ENCODE data around the gene DEFB113. TPM values are rescaled to one million over a fixed set of nuclear protein-coding genes. Genes with fewer than 3 reads are reported as not detected.

DEFB113 gene
- not detected for polyA plus RNA-seq (ENCODE audit: low read depth in 6 of 6)

- H3K27ac Mint-ChIP-seq: no peak within 1 kb of the TSS
- H3K27me3 Mint-ChIP-seq: no peaks in the 10 kb centered on the region
- ATAC-seq (ENCODE audit: low read depth in 2 of 2): no peak
- no peak for DNase-seq
- no peak within 1 kb of the TSS for H3K4me3 Mint-ChIP-seq
- H3K36me3 Mint-ChIP-seq: no peaks in the 10 kb centered on the region
- no peaks in the 10 kb centered on the region for H3K4me1 Mint-ChIP-seq
- no peaks in the 10 kb centered on the region for H3K9me3 Mint-ChIP-seq
Observed at GRCh38 chr6:49969605-49970004, at the start of gene DEFB113. DEFB113 (minus strand) TSS chr6:49969625; CDS start chr6:49969625, 0 bp downstream.

- Mint-ChIP-seq H3K36me3 (no peaks in the 10 kb centered on the region), H3K27me3 (no peaks in the 10 kb centered on the region), H3K9me3 (peaks cover 0 to 3% (median 0%) of the 10 kb centered on the region in 7 donors), H3K4me1 (no peaks in the 10 kb centered on the region), H3K27ac (no peak overlapping the region), H3K4me3 (no peak overlapping the region)
- ATAC-seq (ENCODE audit: low read depth in 2 of 2) (no peak), DNase-seq (no peak)
Observed at GRCh38 chr6:50007819-50008218, 38.4 kb upstream of the DEFB113 start.

- ATAC-seq (ENCODE audit: low read depth in 2 of 2) (no peak), DNase-seq (no peak)
- Mint-ChIP-seq H3K36me3 (no peaks in the 10 kb centered on the region), H3K4me3 (no peak overlapping the region), H3K27ac (no peak overlapping the region), H3K9me3 (peaks cover 0 to 3% (median 0%) of the 10 kb centered on the region in 7 donors), H3K4me1 (no peaks in the 10 kb centered on the region), H3K27me3 (no peaks in the 10 kb centered on the region)
Observed at GRCh38 chr6:50003139-50003538, 33.7 kb upstream of the DEFB113 start.

- H3K36me3 Mint-ChIP-seq: no peaks in the 10 kb centered on the region
Observed at GRCh38 chr6:49995278-49995677, 25.9 kb upstream of the DEFB113 start.

GRCh38 chr6:49988900-49989299 lies 19.5 kb upstream of the DEFB113 start:
- Mint-ChIP-seq H3K27ac (no peak overlapping the region), H3K9me3 (peaks cover 0 to 6% (median 0%) of the 10 kb centered on the region in 7 donors), H3K36me3 (no peaks in the 10 kb centered on the region), H3K27me3 (no peaks in the 10 kb centered on the region), H3K4me3 (no peak overlapping the region), H3K4me1 (no peaks in the 10 kb centered on the region)
- ATAC-seq (ENCODE audit: low read depth in 2 of 2): no peak
- DNase-seq: no peak

More at GRCh38 chr6:49995278-49995677, 25.9 kb upstream of the DEFB113 start:
- DNase-seq (no peak), ATAC-seq (ENCODE audit: low read depth in 2 of 2) (no peak)
- Mint-ChIP-seq H3K27ac (no peak overlapping the region), H3K27me3 (no peaks in the 10 kb centered on the region), H3K4me1 (no peaks in the 10 kb centered on the region), H3K4me3 (no peak overlapping the region), H3K9me3 (peaks cover 0 to 6% (median 0%) of the 10 kb centered on the region in 7 donors)

- Mint-ChIP-seq H3K36me3 (no peaks in the 10 kb centered on the region), H3K27me3 (no peaks in the 10 kb centered on the region), H3K27ac (no peak overlapping the region), H3K9me3 (peaks cover 0 to 6% (median 0%) of the 10 kb centered on the region in 7 donors), H3K4me1 (no peaks in the 10 kb centered on the region), H3K4me3 (no peak overlapping the region)
- ATAC-seq (ENCODE audit: low read depth in 2 of 2): no peak
- no peak for DNase-seq
Observed at GRCh38 chr6:49987749-49988148, 18.3 kb upstream of the DEFB113 start.

- no peaks in the 10 kb centered on the region for H3K27me3 Mint-ChIP-seq
- no peaks in the 10 kb centered on the region for H3K4me1 Mint-ChIP-seq
- H3K27ac Mint-ChIP-seq: no peak overlapping the region
- peaks cover 0 to 6% (median 0%) of the 10 kb centered on the region in 7 donors for H3K9me3 Mint-ChIP-seq
- no peak for DNase-seq
- no peaks in the 10 kb centered on the region for H3K36me3 Mint-ChIP-seq
- H3K4me3 Mint-ChIP-seq: no peak overlapping the region
- no peak for ATAC-seq (ENCODE audit: low read depth in 2 of 2)
Observed at GRCh38 chr6:49986551-49986950, 17.1 kb upstream of the DEFB113 start.

- DNase-seq (no peak), ATAC-seq (ENCODE audit: low read depth in 2 of 2) (no peak)
- no peaks in the 10 kb centered on the region for H3K36me3 Mint-ChIP-seq
Observed at GRCh38 chr6:49982046-49982445, 12.6 kb upstream of the DEFB113 start.

GRCh38 chr6:49980898-49981297 lies 11.5 kb upstream of the DEFB113 start:
- H3K27me3 Mint-ChIP-seq: no peaks in the 10 kb centered on the region
- no peak overlapping the region for H3K4me3 Mint-ChIP-seq
- H3K9me3 Mint-ChIP-seq: peaks cover 0 to 3% (median 0%) of the 10 kb centered on the region in 7 donors
- DNase-seq: no peak
- H3K36me3 Mint-ChIP-seq: no peaks in the 10 kb centered on the region
- ATAC-seq (ENCODE audit: low read depth in 2 of 2): no peak
- no peaks in the 10 kb centered on the region for H3K4me1 Mint-ChIP-seq
- no peak overlapping the region for H3K27ac Mint-ChIP-seq

More at GRCh38 chr6:49982046-49982445, 12.6 kb upstream of the DEFB113 start:
- Mint-ChIP-seq H3K27ac (no peak overlapping the region), H3K9me3 (peaks cover 0 to 3% (median 0%) of the 10 kb centered on the region in 7 donors), H3K27me3 (no peaks in the 10 kb centered on the region), H3K4me1 (no peaks in the 10 kb centered on the region), H3K4me3 (no peak overlapping the region)

GRCh38 chr6:49979584-49979983 lies 10.2 kb upstream of the DEFB113 start:
- Mint-ChIP-seq H3K36me3 (no peaks in the 10 kb centered on the region), H3K27me3 (no peaks in the 10 kb centered on the region), H3K4me1 (no peaks in the 10 kb centered on the region), H3K27ac (no peak overlapping the region), H3K4me3 (no peak overlapping the region), H3K9me3 (peaks cover 0 to 3% (median 0%) of the 10 kb centered on the region in 7 donors)
- no peak for DNase-seq
- ATAC-seq (ENCODE audit: low read depth in 2 of 2): no peak

- no peak overlapping the region for H3K4me3 Mint-ChIP-seq
- no peak for ATAC-seq (ENCODE audit: low read depth in 2 of 2)
- H3K36me3 Mint-ChIP-seq: no peaks in the 10 kb centered on the region
- peaks cover 0 to 3% (median 0%) of the 10 kb centered on the region in 7 donors for H3K9me3 Mint-ChIP-seq
- no peak overlapping the region for H3K27ac Mint-ChIP-seq
- no peaks in the 10 kb centered on the region for H3K27me3 Mint-ChIP-seq
- no peaks in the 10 kb centered on the region for H3K4me1 Mint-ChIP-seq
- no peak for DNase-seq
Observed at GRCh38 chr6:49978332-49979226, 9.2 kb upstream of the DEFB113 start.

- H3K4me1 Mint-ChIP-seq: no peaks in the 10 kb centered on the region
- H3K9me3 Mint-ChIP-seq: no peaks in the 10 kb centered on the region
- no peaks in the 10 kb centered on the region for H3K36me3 Mint-ChIP-seq
- ATAC-seq (ENCODE audit: low read depth in 2 of 2) (no peak), DNase-seq (no peak)
- no peak overlapping the region for H3K4me3 Mint-ChIP-seq
- no peaks in the 10 kb centered on the region for H3K27me3 Mint-ChIP-seq
- H3K27ac Mint-ChIP-seq: no peak overlapping the region
Observed at GRCh38 chr6:49966823-49967222, 2.6 kb downstream of the DEFB113 start.

- no peak overlapping the region for H3K4me3 Mint-ChIP-seq
- no peaks in the 10 kb centered on the region for H3K4me1 Mint-ChIP-seq
- no peaks in the 10 kb centered on the region for H3K27me3 Mint-ChIP-seq
- H3K9me3 Mint-ChIP-seq: no peaks in the 10 kb centered on the region
- DNase-seq (no peak), ATAC-seq (ENCODE audit: low read depth in 2 of 2) (no peak)
- H3K27ac Mint-ChIP-seq: no peak overlapping the region
- H3K36me3 Mint-ChIP-seq: no peaks in the 10 kb centered on the region
Observed at GRCh38 chr6:49966334-49966733, 3.1 kb downstream of the DEFB113 start.

- ATAC-seq (ENCODE audit: low read depth in 2 of 2) (no peak), DNase-seq (no peak)
- Mint-ChIP-seq H3K9me3 (peaks cover 0 to 2% (median 0%) of the 10 kb centered on the region in 7 donors), H3K36me3 (no peaks in the 10 kb centered on the region), H3K27me3 (no peaks in the 10 kb centered on the region), H3K27ac (no peak within 1 kb of the TSS), H3K4me3 (no peak within 1 kb of the TSS), H3K4me1 (no peaks in the 10 kb centered on the region)
Observed at GRCh38 chr6:49964064-49964463, 5.4 kb downstream of the DEFB113 start, which contains the start of gene DEFB114. DEFB114 (minus strand) TSS chr6:49964164; CDS start chr6:49964105, 59 bp downstream.
